GM12878 (cell line): ENCODE measurements around the gene SEMA3B. TPM values are rescaled to one million over a fixed set of nuclear protein-coding genes. Genes with fewer than 3 reads are reported as not detected.

ENCODE experiments used
- BCL11A ChIP-seq: IDR thresholded peaks from 2 replicates; pipeline ENCODE4 v1.6.1; 2011; ENCODE audit warnings: low read depth, low read length
- BHLHE40 ChIP-seq, 2 experiments: fragments of 450-650 bp in 1 of 2; IDR thresholded peaks; 2 replicates each; pipeline ENCODE4 v1.6.1; 2011 to 2017; ENCODE audit warnings: low read depth in 2 of 2, borderline replicate concordance in 1 of 2, improper control_type of control experiment in 1 of 2, low read length in 1 of 2, mild to moderate bottlenecking in 1 of 2
- CEBPB ChIP-seq, 2 experiments: fragments of 150-350 bp in 1 of 2; IDR thresholded peaks; 2 replicates each; pipeline ENCODE4 v1.6.1; 2012 to 2014; ENCODE audit warnings: low read depth in 2 of 2, low read length in 2 of 2, borderline replicate concordance in 1 of 2, inconsistent platforms in 1 of 2
- HCFC1 ChIP-seq: fragments of 150-350 bp; IDR thresholded peaks from 2 replicates; pipeline ENCODE4 v1.6.1; 2014; ENCODE audit warnings: low read length
- KLF5 ChIP-seq: fragments of 450-650 bp; IDR thresholded peaks from 2 replicates; pipeline ENCODE4 v1.6.1; 2014; ENCODE audit warnings: mild to moderate bottlenecking; ENCODE audit not compliant: partially characterized antibody
- MXI1 ChIP-seq: fragments of 150-350 bp; IDR thresholded peaks from 2 replicates; pipeline ENCODE4 v1.6.1; 2011; ENCODE audit warnings: low read depth, mild to moderate bottlenecking, inconsistent platforms, low read length, improper control_type of control experiment
- NBN ChIP-seq: fragments of 450-650 bp; IDR thresholded peaks from 2 replicates; pipeline ENCODE4 v1.6.1; 2016
- NFYB ChIP-seq: IDR thresholded peaks from 2 replicates; pipeline ENCODE4 v1.6.1; 2011; ENCODE audit warnings: low read depth, mild to moderate bottlenecking, low read length, improper control_type of control experiment, moderate library complexity; ENCODE audit not compliant: insufficient read depth
- NR2C2 ChIP-seq: IDR thresholded peaks from 2 replicates; pipeline ENCODE4 v1.6.1; 2011; ENCODE audit warnings: borderline replicate concordance, low read depth; ENCODE audit not compliant: control insufficient read depth, insufficient read length
- RBBP5 ChIP-seq: fragments of 200-600 bp; sonication (generic); conservative IDR thresholded peaks from 2 replicates; pipeline ENCODE4 v1.6.1; 2016
- TBL1XR1 ChIP-seq: IDR thresholded peaks from 2 replicates; pipeline ENCODE4 v1.6.1; 2012; ENCODE audit warnings: low read depth, low read length, improper control_type of control experiment
- ZSCAN29 ChIP-seq: fragments of 450-650 bp; IDR thresholded peaks from 2 replicates; pipeline ENCODE4 v1.6.1; 2017; ENCODE audit warnings: mild to moderate bottlenecking, moderate library complexity
- polyA plus RNA-seq, 11 experiments: library from polyadenylated mRNA; depleted of rRNA in 4 of 11; unstranded in 6 of 11; stranded (reverse) in 5 of 11; fragments of >200 nt; fragmentation: Nextera tagmentation in 4 of 11; fragmentation: Illumina TruSeq in 1 of 11; extraction: Ambion mirVana in 4 of 11; extraction: Trizol in 1 of 11; gene quantifications; 1 replicate in 1 of 11; 2 replicates in 10 of 11; pipeline versions ENCODE4 v1.2.1 to v1.2.3, GENCODE V29; 2011 to 2016; ENCODE audit warnings: inconsistent platforms in 2 of 11, missing spikeins in 2 of 11, low read depth in 1 of 11
- total RNA-seq, 4 experiments: library from RNA; depleted of rRNA in 3 of 4; stranded (reverse); fragments of >200 nt in 3 of 4; fragmentation: Illumina TruSeq in 1 of 4; extraction: Trizol in 1 of 4; gene quantifications; 2 replicates each; pipeline versions ENCODE4 v1.2.1 to v1.2.3, GENCODE V29; 2013 to 2021
- TF ChIP-seq, protein P1 (sequence below): fragments of 450-650 bp; IDR thresholded peaks from 2 replicates; pipeline ENCODE4 v1.6.1; 2017; ENCODE audit warnings: mild to moderate bottlenecking, moderate library complexity
- TF ChIP-seq, protein P2 (sequence below): fragments of 450-650 bp; IDR thresholded peaks from 2 replicates; pipeline ENCODE4 v1.6.1; 2017; ENCODE audit warnings: mild to moderate bottlenecking
- TF ChIP-seq, protein P3 (sequence below): fragments of 450-650 bp; IDR thresholded peaks from 2 replicates; pipeline ENCODE4 v1.6.1; 2016; ENCODE audit warnings: mild to moderate bottlenecking
- TF ChIP-seq, protein P4 (sequence below): IDR thresholded peaks from 2 replicates; pipeline ENCODE4 v1.6.1; 2011; ENCODE audit warnings: low read depth, mild to moderate bottlenecking, low read length, moderate library complexity, borderline replicate concordance; ENCODE audit errors: extremely low read depth

Gene SEMA3B
- total and polyA plus RNA-seq, 10 of the 15 experiments (the other 5 are each of a cell fraction or from before 2014, with no cell fraction given): 0.06 to 0.59 (median 0.14) TPM; not detected in 2

DNA sequence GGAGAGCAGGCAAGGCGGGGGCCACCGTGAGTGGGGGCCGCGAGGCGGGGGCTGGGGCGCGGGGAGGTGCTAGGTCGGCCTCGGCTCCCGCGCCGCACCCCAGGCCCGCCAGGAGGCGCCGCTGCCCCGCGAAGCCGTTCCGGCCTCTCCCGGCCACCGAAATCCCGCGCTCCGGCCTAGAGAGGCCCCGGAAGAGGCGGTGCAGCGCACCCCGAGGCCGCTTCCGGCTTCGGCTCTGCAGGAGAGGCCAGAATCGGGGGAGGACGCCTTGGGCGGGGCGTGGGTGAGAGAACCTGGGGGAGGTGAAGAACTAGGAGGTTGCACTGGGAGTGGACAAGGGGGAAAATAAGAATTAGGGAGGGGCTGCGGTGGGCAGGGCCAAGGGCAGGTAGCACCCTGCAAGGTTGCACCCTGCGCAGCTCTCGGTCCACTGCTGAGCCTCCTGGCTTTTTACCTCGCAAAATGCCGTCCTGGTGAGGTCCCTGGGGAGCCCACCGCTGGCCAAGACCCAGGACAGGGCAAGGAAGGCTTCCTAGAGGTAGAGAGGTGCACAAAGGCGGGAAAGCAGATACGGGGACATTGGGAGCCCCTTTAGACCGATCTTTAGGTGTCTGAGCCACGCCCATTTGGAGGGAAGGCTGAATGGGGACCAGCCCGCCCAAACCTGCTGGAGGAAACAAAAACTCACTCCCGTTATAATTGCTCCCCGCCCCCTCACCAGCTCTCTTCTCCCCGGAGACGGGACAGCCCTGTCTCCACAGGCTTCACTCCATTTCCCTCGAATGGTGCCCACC is 41.4 kb upstream of the SEMA3B start (continued):
- peak; percentile 61 for TF ChIP-seq TBL1XR1
- TF ChIP-seq BCL11A: no peak
- TF ChIP-seq, protein P1, sequence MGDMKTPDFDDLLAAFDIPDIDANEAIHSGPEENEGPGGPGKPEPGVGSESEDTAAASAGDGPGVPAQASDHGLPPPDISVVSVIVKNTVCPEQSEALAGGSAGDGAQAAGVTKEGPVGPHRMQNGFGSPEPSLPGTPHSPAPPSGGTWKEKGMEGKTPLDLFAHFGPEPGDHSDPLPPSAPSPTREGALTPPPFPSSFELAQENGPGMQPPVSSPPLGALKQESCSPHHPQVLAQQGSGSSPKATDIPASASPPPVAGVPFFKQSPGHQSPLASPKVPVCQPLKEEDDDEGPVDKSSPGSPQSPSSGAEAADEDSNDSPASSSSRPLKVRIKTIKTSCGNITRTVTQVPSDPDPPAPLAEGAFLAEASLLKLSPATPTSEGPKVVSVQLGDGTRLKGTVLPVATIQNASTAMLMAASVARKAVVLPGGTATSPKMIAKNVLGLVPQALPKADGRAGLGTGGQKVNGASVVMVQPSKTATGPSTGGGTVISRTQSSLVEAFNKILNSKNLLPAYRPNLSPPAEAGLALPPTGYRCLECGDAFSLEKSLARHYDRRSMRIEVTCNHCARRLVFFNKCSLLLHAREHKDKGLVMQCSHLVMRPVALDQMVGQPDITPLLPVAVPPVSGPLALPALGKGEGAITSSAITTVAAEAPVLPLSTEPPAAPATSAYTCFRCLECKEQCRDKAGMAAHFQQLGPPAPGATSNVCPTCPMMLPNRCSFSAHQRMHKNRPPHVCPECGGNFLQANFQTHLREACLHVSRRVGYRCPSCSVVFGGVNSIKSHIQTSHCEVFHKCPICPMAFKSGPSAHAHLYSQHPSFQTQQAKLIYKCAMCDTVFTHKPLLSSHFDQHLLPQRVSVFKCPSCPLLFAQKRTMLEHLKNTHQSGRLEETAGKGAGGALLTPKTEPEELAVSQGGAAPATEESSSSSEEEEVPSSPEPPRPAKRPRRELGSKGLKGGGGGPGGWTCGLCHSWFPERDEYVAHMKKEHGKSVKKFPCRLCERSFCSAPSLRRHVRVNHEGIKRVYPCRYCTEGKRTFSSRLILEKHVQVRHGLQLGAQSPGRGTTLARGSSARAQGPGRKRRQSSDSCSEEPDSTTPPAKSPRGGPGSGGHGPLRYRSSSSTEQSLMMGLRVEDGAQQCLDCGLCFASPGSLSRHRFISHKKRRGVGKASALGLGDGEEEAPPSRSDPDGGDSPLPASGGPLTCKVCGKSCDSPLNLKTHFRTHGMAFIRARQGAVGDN: peak; percentile 51; the same call in 1 of the 2 replicates
- no peak for TF ChIP-seq CEBPB (IDR thresholded peaks at IDR 0.05; ENCODE audit: borderline replicate concordance in 1 of 2, low read depth in 2 of 2, low read length in 2 of 2)
- no peak for TF ChIP-seq KLF5
- no peak for TF ChIP-seq RBBP5
- TF ChIP-seq NFYB: no peak
- TF ChIP-seq, protein P2, sequence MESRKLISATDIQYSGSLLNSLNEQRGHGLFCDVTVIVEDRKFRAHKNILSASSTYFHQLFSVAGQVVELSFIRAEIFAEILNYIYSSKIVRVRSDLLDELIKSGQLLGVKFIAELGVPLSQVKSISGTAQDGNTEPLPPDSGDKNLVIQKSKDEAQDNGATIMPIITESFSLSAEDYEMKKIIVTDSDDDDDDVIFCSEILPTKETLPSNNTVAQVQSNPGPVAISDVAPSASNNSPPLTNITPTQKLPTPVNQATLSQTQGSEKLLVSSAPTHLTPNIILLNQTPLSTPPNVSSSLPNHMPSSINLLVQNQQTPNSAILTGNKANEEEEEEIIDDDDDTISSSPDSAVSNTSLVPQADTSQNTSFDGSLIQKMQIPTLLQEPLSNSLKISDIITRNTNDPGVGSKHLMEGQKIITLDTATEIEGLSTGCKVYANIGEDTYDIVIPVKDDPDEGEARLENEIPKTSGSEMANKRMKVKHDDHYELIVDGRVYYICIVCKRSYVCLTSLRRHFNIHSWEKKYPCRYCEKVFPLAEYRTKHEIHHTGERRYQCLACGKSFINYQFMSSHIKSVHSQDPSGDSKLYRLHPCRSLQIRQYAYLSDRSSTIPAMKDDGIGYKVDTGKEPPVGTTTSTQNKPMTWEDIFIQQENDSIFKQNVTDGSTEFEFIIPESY: no peak
- TF ChIP-seq MXI1: 0 out of 2 replicates have a peak, but pooled peaks have one; percentile 28
- peak; percentile 70 for TF ChIP-seq HCFC1
- TF ChIP-seq BHLHE40 (IDR thresholded peaks at IDR 0.05; ENCODE audit: borderline replicate concordance in 1 of 2, low read depth in 2 of 2, low read length in 1 of 2): peak; percentile 54 to 77; a peak in 3 of 4 replicates
- no peak for TF ChIP-seq ZSCAN29
- TF ChIP-seq, protein P3, sequence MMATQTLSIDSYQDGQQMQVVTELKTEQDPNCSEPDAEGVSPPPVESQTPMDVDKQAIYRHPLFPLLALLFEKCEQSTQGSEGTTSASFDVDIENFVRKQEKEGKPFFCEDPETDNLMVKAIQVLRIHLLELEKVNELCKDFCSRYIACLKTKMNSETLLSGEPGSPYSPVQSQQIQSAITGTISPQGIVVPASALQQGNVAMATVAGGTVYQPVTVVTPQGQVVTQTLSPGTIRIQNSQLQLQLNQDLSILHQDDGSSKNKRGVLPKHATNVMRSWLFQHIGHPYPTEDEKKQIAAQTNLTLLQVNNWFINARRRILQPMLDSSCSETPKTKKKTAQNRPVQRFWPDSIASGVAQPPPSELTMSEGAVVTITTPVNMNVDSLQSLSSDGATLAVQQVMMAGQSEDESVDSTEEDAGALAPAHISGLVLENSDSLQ: no peak
- TF ChIP-seq, protein P4, sequence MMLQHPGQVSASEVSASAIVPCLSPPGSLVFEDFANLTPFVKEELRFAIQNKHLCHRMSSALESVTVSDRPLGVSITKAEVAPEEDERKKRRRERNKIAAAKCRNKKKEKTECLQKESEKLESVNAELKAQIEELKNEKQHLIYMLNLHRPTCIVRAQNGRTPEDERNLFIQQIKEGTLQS: no peak
- TF ChIP-seq NR2C2: no peak
- peak; percentile 33; the same call in 1 of the 2 replicates for TF ChIP-seq NBN
